Activated gamma-delta T cell treated with Interleukin-2 at 50 U/mL for 16 hours (primary cell): ENCODE data around the gene THRB.

ENCODE experiments used
- DNase-seq: peaks from one replicate; pipeline ENCODE4 v3.0.0-alpha.2; 2020

Gene THRB

DNA sequence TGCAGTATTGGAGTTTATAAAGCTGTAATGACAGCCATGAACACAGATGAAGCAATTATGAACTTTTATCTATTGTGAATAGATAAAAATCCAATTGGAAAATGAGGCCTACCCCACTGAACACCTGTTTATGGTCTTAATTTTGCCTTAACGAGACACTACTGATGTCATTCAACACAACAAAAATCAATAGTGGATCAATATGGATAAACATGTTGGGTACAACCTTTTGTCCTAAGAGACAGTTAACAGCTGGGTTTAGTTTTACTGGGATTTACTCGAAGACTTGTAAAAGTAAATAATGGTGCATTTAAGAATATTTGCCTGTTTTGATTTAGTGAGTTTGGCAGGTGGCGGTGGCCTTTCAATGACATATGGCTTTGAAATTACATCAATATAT lies 331.7 kb downstream of the THRB start:
- no peak for DNase-seq

- DNase-seq, result no peak
Measured at GRCh38 chr3:24161841-24162240, 332.8 kb downstream of the THRB start.

DNA sequence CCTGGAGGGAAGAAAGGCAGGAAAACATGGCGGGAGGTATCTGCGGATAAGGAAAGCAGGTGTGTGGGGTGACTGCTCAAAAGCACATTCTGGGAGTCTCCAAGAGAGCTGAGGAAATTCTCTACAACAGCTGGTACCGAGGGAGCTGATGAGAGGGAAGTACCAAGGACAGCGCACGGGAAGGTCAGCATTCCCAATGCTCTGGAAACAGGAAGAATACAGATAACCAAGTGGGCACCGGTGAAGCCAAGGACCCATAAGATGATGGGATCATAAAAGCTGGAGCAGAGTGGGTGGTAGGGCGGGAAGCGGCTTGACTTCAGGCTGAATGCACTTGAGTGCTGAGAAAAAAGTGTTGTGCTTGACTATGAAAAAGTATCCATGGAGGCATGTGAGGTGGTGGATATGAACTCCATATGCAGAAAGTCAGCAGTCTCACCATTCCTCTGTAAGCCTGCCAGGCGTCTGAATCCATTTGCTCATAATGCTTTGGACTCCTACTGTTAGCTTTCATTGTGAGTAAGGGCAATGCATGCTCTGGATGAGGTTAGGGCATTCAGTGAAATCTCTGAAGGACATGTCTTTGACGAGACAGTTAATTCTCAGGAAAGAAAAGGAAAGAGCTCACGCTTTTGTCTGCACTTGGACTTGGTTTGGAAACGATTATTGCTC lies 334.1 kb downstream of the THRB start:
- no peak for DNase-seq

DNA sequence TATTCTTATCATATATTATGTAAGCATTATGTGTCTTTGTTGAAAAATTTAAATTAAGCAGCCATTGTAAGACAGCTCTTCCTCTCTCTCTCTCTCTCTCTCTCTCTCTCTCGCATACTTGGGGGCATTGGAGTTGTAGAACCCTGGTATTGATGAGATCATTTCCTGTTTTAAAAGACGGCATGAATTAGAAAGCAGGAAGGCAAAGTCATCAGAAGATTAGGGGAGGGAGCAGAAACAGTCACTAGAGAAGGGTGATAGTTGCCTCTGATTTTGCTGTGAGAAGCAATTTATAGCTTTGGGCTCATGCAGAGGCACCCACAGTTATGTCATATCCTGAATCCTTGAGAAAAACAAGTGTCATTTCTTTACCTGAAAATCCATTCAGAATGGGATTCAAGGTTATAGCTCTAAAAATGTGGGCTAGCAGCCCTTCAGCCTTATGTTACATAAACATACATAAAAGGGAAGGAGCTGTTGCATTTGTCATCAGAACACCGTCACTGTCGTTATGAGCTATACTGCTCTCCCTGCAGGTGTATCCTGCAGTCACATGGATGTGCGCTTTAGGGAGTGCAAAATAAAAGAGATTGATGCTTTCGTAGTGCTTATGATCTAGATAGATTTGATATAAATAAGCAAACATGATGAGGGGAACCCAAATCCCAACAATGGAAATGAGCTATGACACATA lies 335.7 kb downstream of the THRB start:
- DNase-seq, result no peak

DNA sequence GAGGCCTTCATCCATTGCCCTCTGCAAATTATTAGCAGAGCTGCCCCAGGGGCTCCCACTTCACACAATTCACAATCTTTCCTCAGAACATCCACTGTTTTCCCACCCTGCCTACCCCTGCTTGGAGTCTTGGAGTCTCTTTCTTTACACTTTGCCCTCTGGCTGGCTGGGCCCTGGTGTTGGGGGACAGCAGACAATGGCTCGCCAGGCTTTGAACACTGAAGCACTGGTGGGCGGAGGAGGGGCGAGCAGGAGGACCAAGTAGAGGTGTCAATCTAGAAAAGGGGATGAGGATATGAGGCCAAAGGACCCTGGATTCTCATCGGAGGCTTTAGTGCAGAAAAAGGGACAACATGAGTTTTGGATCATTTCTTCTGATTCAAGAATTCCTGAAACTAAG lies 337.5 kb downstream of the THRB start:
- no peak for DNase-seq

DNA sequence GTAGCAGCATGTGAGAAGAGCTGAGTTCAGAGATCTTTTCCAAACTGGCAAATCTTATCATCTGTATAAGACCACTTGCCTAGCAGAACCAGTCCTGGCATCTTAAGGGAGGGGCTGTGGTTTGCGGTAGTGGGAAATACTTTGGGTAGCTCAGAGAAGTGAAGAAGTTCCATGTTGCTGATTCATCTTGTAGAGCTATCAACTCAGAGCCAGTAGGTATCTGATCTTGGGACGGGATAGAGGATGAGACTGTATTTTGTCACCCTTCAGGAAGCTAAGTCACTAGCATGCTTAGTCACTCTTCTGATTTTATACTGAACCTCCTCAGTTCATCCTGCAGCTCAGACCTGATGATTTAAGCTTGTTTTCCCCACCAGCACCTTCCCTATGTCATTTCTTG lies 338.2 kb downstream of the THRB start:
- no peak for DNase-seq

DNA sequence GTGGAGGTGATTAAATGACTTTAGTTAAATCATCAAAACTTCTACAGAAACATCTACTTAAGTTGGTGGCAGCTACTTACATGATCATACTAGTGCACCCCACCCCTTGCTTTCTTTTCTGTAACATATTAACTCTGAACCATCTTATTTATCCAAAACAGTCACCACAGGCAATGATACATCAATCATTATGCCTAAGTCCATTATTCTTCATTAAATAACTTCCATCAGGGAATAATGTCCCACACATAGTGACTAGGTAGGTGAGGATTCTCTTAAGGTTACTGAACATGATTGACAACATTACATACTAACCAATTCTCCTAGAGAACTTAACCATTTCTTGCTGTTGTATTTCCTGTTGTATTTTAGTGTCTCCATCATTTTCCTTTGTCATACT lies 339.4 kb downstream of the THRB start:
- DNase-seq, result no peak

DNA sequence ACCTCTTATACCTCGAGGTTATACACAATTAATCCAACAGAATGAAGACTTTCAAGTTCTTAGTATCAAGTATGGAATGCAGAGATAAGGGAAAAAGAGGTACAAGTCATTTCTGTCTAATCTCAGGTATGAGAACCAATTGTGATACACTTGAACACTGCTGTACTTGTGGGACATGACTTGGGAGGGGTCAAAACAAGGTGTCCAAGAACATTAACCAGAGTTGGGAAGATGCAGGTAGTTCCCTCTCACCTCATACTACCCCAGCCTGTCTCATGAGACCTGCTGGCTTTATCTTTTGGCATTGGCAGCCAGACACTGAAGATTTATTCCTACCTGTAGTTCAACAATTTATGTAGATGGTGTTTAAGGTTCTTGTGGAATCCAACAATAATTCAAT lies 339.9 kb downstream of the THRB start:
- no peak for DNase-seq

- no peak for DNase-seq
Measured at GRCh38 chr3:24154013-24154695, 340.5 kb downstream of the THRB start.

DNA sequence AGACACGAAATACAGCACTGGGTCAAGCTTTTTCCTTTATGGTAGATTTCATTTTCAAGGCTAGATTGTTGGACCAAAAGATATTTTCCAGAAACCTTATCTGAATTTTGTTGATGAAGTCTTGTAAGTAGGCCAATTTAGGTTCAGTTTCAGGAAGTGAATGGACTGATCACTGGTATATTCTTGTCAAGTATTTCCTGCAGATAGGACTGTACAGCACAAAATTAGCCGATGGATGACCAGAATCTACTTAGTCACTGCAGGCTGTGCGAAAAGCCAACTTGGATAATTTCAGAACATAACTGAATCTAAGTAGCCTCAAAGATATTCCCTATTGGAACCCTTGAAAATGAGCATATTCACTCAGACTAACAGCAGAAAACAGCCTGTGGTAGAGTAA lies 343.1 kb downstream of the THRB start:
- no peak for DNase-seq

GRCh38 chr3:24149032-24149431 lies 345.6 kb downstream of the THRB start:
- DNase-seq, result no peak

DNA sequence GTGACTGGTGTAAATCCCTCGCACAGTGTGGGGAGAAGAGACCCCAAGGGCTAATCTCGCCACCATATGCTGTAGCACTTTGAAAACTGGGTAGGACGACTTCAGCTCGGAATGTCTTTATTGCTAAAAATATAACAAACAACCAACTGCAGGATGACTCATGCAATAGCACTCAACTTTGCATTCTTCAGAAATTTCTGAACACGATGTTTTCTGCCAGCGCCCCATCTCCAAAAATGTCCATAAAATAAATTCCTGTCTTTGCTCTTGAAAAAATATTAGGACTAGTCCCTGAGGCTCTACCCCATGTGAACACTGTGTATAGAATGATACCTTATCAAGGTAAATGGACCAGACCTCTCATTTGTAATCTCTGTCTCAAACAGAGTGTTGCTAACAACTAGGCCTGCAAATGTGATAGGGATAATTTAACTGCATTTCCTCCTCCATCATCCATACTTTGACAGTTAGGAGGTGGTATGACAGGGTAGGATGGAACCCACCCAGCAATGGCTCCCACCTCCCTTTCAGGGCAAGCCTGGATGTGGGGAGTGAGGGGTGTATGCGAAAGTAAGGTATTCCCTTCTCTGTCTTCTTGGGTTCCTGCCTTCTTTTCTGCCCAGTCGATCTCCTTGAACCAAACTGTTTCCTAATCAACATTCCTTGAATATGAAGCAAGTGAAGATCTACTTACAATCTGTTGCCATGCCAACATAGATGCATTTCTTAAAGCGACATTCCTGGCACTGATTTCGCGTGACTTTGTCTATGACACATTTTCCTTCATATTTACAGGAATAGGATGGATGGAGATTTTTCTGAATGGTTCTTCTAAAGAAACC lies 348.4 kb downstream of the THRB start:
- DNase-seq, result no peak

DNA sequence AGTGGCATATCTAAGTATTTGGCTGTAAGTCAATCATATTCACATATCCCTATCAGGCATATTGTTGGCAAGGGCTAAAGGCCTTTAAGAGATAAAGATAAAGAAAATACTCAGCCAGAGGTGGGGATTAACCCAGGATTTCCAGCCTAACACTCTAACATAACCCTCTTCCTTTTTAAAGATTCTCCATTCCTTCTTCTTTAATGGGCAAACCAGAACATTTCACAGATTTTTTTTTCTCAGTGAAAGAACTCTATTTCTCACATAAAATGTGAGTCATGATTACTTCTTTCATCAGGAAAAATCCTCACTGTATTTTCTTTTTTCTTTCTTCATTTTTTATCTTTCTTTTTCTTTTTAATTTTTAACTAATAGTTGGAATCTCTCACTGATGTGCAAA lies 349.2 kb downstream of the THRB start:
- no peak for DNase-seq

DNA sequence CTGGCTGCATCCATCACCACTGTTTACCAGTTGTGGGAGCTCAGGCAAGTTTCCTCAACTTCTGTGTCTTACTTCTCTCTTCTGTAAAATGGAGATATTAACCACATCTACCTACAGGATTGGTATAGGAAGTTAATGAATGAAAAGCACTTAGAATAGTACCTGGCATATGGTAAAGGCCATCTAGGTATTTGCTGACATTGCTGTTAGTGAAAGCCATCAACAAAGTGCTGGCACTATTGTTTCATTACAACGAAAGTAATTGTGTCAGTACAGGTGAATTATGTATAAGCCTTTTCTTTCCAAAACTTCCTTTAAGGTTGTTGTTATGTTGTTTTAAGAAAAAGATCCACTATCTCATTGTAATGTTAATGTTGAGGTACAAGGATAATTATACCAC lies 352.5 kb downstream of the THRB start:
- DNase-seq, result no peak

- DNase-seq, result no peak
Measured at GRCh38 chr3:24141548-24141947, 353.1 kb downstream of the THRB start.

GRCh38 chr3:24139463-24140412 lies 354.9 kb downstream of the THRB start:
- DNase-seq, result no peak

DNA sequence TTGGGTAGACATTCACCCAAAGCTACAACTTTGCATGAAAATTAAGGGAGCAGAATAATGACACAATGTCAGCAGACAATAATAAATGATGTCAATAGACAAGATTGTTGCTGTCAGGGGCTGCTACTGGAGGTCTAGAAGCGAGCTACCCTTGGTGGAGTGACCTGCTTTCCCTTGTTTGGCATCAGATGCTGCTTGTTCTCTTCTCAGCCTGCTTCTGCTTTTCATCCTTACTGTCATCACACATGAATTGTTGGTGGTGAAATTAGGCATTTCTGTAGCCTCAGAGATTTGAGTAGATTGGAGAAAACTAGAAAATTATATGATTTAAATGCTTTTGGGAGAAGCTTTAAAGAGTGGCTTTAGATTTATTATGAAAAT lies 355.8 kb downstream of the THRB start:
- DNase-seq, result no peak

DNA sequence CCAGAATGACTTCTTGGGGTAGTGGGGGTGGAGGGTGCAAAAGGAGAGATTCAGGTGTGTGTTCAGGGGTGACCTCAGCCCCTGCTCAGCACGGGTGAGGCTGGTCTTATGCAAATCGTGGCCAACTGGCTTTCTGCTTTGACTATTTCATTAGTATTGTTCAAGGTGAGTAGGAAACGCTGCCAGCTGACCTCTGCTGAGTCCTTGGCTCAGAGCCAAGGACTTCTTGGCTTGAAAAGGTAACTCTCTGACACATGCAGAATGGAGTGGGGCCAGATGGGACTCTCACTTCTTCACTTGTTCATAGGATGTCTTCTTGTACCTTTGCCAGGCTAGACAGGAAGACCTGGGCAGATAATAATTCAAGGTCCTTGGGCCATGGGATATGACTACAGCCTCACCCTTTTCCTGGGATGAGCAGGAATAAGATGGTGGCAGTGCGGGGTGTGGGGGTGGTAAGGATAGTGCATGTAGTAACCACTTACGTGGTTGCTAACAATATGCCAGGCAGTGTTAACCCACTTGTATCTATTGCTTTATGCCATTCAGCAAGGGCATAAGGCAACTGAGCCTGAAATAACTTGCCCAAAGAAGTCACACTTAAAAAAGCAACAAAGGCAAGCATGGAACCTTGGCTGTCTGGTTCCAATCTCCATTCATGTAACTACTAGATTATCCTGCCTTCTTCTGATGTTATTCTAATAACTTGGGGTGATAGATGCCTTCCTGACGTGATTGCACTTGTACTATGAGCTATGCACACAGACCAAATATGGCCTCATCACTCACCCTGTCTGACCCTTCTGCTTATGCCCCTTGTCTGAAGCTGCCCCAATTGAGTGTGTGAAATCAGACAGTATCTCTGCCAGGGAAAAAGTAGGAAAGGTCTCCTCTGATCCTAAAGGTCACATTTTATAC lies 356.4 kb downstream of the THRB start:
- DNase-seq, result no peak

- no peak for DNase-seq
Measured at GRCh38 chr3:24137334-24137733, 357.3 kb downstream of the THRB start.

- no peak for DNase-seq
Measured at GRCh38 chr3:24136624-24137310, 357.9 kb downstream of the THRB start.

GRCh38 chr3:24135280-24135679 lies 359.4 kb downstream of the THRB start:
- no peak for DNase-seq
